ENCODE data around the gene MBTPS1. TPM values are rescaled to one million over a fixed set of nuclear protein-coding genes. Genes with fewer than 3 reads are reported as not detected.

Gene MBTPS1
- total and polyA plus RNA-seq, 2 experiments from 2014 or later, result 61.0 to 69.7 TPM

DNA sequence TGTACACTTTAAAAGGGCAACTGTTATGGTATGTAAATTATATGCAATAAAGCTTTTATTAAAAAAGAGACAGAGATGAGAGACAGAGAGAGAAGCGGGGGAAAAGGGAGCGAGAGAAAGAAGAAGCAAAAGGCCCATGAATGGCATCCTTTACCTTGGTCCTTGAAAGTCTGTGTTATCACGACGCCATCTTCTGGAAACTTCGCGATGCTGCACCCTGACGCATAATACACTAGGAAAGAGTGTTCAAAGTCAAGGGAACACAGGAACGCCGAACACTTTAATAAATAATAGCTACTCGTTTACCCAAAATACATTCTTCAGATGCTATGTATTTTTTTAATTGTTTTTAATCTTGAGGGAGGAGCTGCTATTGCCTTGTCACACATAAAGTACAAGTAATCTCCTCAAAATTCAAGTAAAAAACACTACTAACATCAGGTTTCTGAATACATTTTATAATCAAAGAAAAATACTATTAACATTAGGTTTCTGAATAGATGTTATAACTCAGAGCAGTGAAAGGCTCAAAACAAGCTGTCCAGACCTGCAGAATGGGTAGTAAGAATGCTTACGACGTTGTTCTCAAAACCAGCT is 51.1 kb downstream of the MBTPS1 start:
- Histone ChIP-seq H3K27ac (no peak overlapping the region), H3K36me3 (peaks cover 60% of the 10 kb centered on the region), H3K27me3 (no peaks in the 10 kb centered on the region), H3K9me3 (ENCODE audit: low read depth) (no peaks in the 10 kb centered on the region), H3K4me3 (no peak overlapping the region), H3K4me1 (ENCODE audit: low read depth) (peaks cover 4% of the 10 kb centered on the region)
- TF ChIP-seq, protein P1, sequence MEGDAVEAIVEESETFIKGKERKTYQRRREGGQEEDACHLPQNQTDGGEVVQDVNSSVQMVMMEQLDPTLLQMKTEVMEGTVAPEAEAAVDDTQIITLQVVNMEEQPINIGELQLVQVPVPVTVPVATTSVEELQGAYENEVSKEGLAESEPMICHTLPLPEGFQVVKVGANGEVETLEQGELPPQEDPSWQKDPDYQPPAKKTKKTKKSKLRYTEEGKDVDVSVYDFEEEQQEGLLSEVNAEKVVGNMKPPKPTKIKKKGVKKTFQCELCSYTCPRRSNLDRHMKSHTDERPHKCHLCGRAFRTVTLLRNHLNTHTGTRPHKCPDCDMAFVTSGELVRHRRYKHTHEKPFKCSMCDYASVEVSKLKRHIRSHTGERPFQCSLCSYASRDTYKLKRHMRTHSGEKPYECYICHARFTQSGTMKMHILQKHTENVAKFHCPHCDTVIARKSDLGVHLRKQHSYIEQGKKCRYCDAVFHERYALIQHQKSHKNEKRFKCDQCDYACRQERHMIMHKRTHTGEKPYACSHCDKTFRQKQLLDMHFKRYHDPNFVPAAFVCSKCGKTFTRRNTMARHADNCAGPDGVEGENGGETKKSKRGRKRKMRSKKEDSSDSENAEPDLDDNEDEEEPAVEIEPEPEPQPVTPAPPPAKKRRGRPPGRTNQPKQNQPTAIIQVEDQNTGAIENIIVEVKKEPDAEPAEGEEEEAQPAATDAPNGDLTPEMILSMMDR (IDR thresholded peaks at IDR 0.05; ENCODE audit: low read depth, low read length), result peak; percentile 72
- peak; percentile 69 to 72 for DNase-seq (ENCODE audit: low read depth in 1 of 2, low spot score in 1 of 2)

DNA sequence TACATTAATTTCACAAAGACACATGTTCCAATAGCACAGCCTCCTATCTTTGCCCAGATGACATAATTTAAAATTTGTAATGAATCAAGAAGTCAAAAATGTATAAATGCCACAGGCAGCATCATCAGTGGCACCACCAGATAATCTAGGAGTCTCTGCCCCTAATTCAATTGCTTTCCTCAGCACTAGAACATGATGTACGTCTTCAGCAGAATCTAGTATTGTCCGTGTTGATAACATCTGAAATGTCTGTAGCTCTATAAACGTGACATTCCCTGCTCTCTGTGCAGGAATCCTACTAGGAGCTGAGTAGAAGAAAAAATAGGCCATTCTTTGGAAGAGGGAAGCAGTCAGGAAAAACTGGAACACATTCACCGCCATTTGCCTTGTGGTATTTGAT is 52.8 kb downstream of the MBTPS1 start:
- Histone ChIP-seq H3K27me3 (no peaks in the 10 kb centered on the region), H3K27ac (no peak overlapping the region), H3K4me3 (no peak overlapping the region), H3K4me1 (ENCODE audit: low read depth) (peaks cover 4% of the 10 kb centered on the region), H3K36me3 (peaks cover 60% of the 10 kb centered on the region), H3K9me3 (ENCODE audit: low read depth) (no peaks in the 10 kb centered on the region)
- TF ChIP-seq, protein P1 (IDR thresholded peaks at IDR 0.05; ENCODE audit: low read depth, low read length), result no peak
- DNase-seq (ENCODE audit: low read depth in 1 of 2, low spot score in 1 of 2), result no peak

DNA sequence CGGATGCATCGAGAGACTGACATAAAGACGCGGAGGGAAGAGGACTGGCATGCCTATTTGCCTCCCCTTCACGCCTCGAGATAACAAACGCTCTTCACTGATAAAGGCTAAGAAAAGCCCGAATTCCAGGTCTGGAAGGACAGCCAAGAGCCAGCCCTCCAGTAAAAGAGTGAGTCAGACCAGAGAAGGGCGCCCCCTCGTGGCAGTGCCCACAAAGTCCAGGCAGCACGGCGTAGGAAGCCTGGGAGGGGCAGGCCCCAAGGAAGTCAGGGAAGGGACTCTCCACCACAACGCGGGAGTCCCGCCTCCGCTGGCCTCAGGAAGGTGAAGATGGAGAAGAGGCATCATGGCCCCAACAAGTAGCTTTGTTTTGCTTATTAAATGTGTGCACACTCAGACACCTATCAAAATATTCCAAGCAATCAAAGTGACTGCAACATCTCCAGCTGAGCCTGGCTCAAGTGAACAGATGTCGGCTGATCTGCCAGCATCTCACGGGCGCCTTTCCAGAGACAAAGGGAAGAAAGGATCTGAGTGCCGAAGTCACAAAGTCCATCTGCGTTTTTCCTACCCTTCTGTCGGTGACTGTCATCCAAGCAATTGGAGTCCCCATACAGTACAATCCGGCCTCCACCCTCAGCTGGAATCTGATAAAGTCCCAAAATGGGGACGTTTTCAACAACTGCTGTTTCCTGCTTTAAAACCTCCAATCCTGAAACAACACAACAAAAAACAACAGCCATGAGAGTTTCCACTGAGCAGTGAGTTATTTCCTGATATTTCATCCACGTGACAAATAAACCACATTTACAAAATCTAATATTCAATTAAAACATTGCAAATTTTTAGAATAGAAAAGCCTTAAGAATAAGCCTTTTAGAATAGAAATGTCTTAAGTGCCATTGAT is 53.8 kb downstream of the MBTPS1 start:
- Histone ChIP-seq H3K27me3 (no peaks in the 10 kb centered on the region), H3K4me1 (ENCODE audit: low read depth) (peaks cover 4% of the 10 kb centered on the region), H3K4me3 (no peak overlapping the region), H3K27ac (no peak overlapping the region), H3K36me3 (peaks cover 56% of the 10 kb centered on the region), H3K9me3 (ENCODE audit: low read depth) (no peaks in the 10 kb centered on the region)
- DNase-seq (ENCODE audit: low read depth in 1 of 2, low spot score in 1 of 2), result peak; percentile 86 to 88
- TF ChIP-seq, protein P1 (IDR thresholded peaks at IDR 0.05; ENCODE audit: low read depth, low read length), result peak; percentile 97

DNA sequence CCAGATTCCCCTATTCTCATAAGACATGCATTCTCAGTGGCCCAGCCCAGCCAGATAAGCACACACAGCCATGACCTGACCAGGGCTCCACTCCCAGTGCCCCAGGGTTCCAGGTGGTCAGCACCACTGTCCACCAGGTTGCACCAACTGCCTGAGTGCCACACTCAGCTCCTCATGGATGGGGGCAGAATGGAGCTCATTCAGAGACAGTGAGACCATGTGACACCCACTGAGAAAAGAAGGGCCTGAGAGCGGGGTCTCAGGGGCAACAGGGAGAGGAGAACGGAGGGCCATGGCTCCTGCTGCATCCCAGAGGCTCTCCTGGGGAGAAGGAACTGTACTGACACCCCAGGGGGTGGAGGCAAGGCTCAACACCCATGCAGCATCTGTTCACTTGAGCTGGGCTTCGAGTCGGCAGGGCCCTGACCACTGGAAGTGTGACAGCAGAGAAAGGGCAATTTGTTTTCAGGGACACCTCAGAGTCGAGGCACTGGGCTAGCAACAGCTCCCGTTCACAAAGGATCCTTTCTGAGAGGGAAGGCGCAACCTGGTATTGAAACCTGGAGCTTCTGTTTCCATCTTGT is 55.4 kb downstream of the MBTPS1 start:
- H3K27me3 ChIP-seq, result no peaks in the 10 kb centered on the region
- H3K4me3 ChIP-seq, result no peak overlapping the region
- peaks cover 49% of the 10 kb centered on the region for H3K36me3 ChIP-seq
- no peak overlapping the region for H3K27ac ChIP-seq
- no peaks in the 10 kb centered on the region for H3K9me3 ChIP-seq (ENCODE audit: low read depth)
- no peak for DNase-seq (ENCODE audit: low read depth in 1 of 2, low spot score in 1 of 2)
- peaks cover 4% of the 10 kb centered on the region for H3K4me1 ChIP-seq (ENCODE audit: low read depth)
- TF ChIP-seq, protein P1 (IDR thresholded peaks at IDR 0.05; ENCODE audit: low read depth, low read length), result no peak

DNA sequence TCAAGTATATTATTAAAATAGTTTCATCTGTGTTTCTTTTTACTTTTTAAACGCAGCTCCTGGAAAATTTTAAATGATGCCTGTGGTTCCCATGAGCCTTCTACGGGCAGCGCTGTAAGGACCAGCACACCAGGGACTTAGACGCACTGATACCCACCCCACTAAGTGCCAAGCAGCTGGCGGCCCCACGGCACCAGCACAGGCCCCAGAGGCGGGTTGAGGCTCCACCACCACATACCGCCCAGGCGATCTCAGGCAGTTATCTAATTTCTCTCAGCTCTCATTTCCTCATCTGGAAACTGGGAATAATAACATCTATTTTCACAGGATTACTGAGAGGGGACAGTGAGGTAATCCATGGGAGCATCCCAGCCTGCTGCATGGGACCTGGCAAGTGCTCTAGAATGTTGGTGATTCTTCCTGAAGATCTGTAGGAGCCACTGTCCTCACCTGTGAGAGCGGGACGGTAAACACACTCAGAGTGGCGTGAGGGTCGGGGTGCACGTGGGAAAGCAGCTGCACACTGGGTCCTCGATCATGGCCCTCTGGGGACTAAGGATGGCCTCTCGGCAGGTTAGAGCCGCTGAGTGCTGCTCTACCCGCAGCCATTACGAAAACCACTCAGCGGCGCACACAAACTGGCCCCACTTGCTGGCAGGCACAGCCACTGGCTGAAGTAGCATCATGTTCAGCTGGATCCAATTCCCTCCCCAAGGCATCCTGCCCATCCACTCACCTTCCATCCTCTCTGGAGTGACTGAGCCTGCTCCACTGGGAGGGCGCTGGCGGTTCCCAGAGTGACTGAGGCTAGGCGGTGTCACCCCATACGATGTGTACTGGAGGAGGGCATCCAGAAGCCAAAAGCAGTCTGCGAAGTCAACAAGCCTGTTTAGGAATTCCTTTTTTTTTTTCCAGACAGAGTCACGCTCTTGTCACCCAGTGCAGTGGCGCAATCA is 56.5 kb downstream of the MBTPS1 start:
- TF ChIP-seq, protein P1 (IDR thresholded peaks at IDR 0.05; ENCODE audit: low read depth, low read length), result no peak
- no peak for DNase-seq (ENCODE audit: low read depth in 1 of 2, low spot score in 1 of 2)
- Histone ChIP-seq H3K4me1 (ENCODE audit: low read depth) (peaks cover 4% of the 10 kb centered on the region), H3K36me3 (peaks cover 43% of the 10 kb centered on the region), H3K4me3 (no peak overlapping the region), H3K9me3 (ENCODE audit: low read depth) (no peaks in the 10 kb centered on the region), H3K27me3 (no peaks in the 10 kb centered on the region), H3K27ac (no peak overlapping the region)

All from cardiac muscle cell (in vitro differentiated cells and primary cell).